ENCODE measurements around the gene RCAN2. TPM values are rescaled to one million over a fixed set of nuclear protein-coding genes. Genes with fewer than 3 reads are reported as not detected.
A peak's percentile ranks its signal among the peaks of the same experiment; 100 is the strongest.

The RCAN2 gene
- total RNA-seq, 4 donors from 2014 or later = 46.9 to 289 (median 171) TPM

GRCh38 chr6:46511320-46511719 is 20.1 kb upstream of the RCAN2 start:
- Histone ChIP-seq H3K36me3 (no peaks in the 10 kb centered on the region), H3K4me1 (peaks cover 14 to 62% (median 14%) of the 10 kb centered on the region in 3 donors), H3K4me3 (no peak overlapping the region), H3K9me3 (no peaks in the 10 kb centered on the region), H3K27ac (peak overlapping the region; percentile 30 to 66 (median 55)), H3K27me3 (no peaks in the 10 kb centered on the region)
- no peak for ATAC-seq
- no peak for TF ChIP-seq POLR2A (IDR thresholded peaks at IDR 0.05)
- no peak for TF ChIP-seq POLR2AphosphoS5 (IDR thresholded peaks at IDR 0.05)
- TF ChIP-seq, protein P1, sequence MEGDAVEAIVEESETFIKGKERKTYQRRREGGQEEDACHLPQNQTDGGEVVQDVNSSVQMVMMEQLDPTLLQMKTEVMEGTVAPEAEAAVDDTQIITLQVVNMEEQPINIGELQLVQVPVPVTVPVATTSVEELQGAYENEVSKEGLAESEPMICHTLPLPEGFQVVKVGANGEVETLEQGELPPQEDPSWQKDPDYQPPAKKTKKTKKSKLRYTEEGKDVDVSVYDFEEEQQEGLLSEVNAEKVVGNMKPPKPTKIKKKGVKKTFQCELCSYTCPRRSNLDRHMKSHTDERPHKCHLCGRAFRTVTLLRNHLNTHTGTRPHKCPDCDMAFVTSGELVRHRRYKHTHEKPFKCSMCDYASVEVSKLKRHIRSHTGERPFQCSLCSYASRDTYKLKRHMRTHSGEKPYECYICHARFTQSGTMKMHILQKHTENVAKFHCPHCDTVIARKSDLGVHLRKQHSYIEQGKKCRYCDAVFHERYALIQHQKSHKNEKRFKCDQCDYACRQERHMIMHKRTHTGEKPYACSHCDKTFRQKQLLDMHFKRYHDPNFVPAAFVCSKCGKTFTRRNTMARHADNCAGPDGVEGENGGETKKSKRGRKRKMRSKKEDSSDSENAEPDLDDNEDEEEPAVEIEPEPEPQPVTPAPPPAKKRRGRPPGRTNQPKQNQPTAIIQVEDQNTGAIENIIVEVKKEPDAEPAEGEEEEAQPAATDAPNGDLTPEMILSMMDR (IDR thresholded peaks at IDR 0.05) = no peak
- TF ChIP-seq EP300 (IDR thresholded peaks at IDR 0.05) = no peak
- 76 to 100% methylated on average over 3 of the region's 7 CpGs for WGBS, 2 donors (ENCODE audit: low coverage in 1 of 2)

- H3K27ac ChIP-seq = peak overlapping the region; percentile 30 to 81 (median 55)
- H3K4me3 ChIP-seq = no peak overlapping the region
- no peak for ATAC-seq
- no peaks in the 10 kb centered on the region for H3K9me3 ChIP-seq
- TF ChIP-seq POLR2A (IDR thresholded peaks at IDR 0.05) (no peak), POLR2AphosphoS5 (IDR thresholded peaks at IDR 0.05) (peak; percentile 10), EP300 (IDR thresholded peaks at IDR 0.05) (no peak)
- peaks cover 14 to 66% (median 14%) of the 10 kb centered on the region in 3 donors for H3K4me1 ChIP-seq
- no peaks in the 10 kb centered on the region for H3K27me3 ChIP-seq
- no peaks in the 10 kb centered on the region for H3K36me3 ChIP-seq
These were observed 19.4 kb upstream of the RCAN2 start for GRCh38 chr6:46510651-46511050.

GRCh38 chr6:46509981-46510510 is 18.8 kb upstream of the RCAN2 start:
- no peak for TF ChIP-seq POLR2AphosphoS5 (IDR thresholded peaks at IDR 0.05)
- no peak for TF ChIP-seq POLR2A (IDR thresholded peaks at IDR 0.05)
- no peak for TF ChIP-seq EP300 (IDR thresholded peaks at IDR 0.05)
- TF ChIP-seq, protein P1 (IDR thresholded peaks at IDR 0.05) = no peak
- no peaks in the 10 kb centered on the region for H3K36me3 ChIP-seq
- 44 to 63% methylated on average over 3 to 4 of the region's 4 CpGs for WGBS, 2 donors (ENCODE audit: low coverage in 1 of 2)
- no peak for ATAC-seq
- H3K9me3 ChIP-seq = no peaks in the 10 kb centered on the region
- peaks cover 14 to 73% (median 14%) of the 10 kb centered on the region in 3 donors for H3K4me1 ChIP-seq
- H3K27ac ChIP-seq = peak overlapping the region; percentile 30 to 81 (median 55)
- no peak overlapping the region for H3K4me3 ChIP-seq
- no peaks in the 10 kb centered on the region for H3K27me3 ChIP-seq

DNA sequence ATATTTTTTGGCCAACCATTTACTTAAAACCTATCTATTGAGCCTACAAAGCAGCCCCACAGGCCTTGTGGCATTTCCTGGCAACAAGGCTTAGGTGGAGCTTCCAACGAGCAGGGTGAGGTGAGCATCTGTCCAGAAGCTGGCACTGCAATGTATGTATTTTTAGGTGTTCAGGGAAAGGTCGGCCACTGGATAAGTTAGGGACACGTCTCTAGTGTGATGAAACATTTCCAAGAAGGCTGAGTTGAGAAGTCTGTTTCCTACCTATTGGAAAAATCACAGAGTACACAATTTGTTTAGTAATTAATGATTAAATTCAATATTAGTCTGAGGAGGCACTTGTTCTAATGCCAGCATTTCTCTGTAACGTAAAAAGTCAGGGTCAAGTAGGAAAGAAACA is 17.8 kb upstream of the RCAN2 start:
- TF ChIP-seq POLR2A (IDR thresholded peaks at IDR 0.05) (no peak), POLR2AphosphoS5 (IDR thresholded peaks at IDR 0.05) (peak; percentile 12), EP300 (IDR thresholded peaks at IDR 0.05) (no peak)
- TF ChIP-seq, protein P1 (IDR thresholded peaks at IDR 0.05) = no peak
- Histone ChIP-seq H3K27ac (peak overlapping the region in 3 of 4 donors; percentile 31 to 81 (median 65)), H3K27me3 (no peaks in the 10 kb centered on the region), H3K9me3 (no peaks in the 10 kb centered on the region), H3K36me3 (no peaks in the 10 kb centered on the region), H3K4me1 (peaks cover 14 to 82% (median 14%) of the 10 kb centered on the region in 3 donors), H3K4me3 (no peak overlapping the region)
- no peak for ATAC-seq
- WGBS, 2 donors (ENCODE audit: low coverage in 1 of 2) = 32 to 36% methylated on average over 4 of the region's 4 CpGs

DNA sequence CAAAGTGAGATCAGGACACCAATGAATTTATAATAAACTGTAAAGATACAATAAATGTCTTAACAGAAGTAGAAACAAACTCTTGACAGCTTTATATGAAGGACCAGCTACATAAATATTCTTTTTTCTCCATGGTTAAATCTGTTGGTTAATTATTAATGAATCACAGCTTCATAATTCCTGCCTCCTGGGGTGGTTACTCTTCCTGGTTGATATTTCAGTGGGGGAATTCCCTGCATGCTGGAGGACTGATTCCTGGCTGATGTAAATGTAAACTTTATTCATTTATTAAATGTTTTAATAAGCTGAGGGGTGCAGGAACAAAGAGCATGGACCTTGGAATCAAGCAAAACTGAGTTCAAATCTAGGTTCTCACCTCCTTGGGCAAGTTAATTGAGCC is 16.2 kb upstream of the RCAN2 start:
- no peak for ATAC-seq
- no peaks in the 10 kb centered on the region for H3K9me3 ChIP-seq
- no peak overlapping the region for H3K4me3 ChIP-seq
- peaks cover 10 to 84% (median 14%) of the 10 kb centered on the region in 3 donors for H3K4me1 ChIP-seq
- no peak for TF ChIP-seq POLR2AphosphoS5 (IDR thresholded peaks at IDR 0.05)
- TF ChIP-seq, protein P1 (IDR thresholded peaks at IDR 0.05) = no peak
- no peak for TF ChIP-seq POLR2A (IDR thresholded peaks at IDR 0.05)
- TF ChIP-seq EP300 (IDR thresholded peaks at IDR 0.05) = no peak
- peak overlapping the region in 2 of 4 donors; percentile 34 to 65 for H3K27ac ChIP-seq
- H3K36me3 ChIP-seq = no peaks in the 10 kb centered on the region
- H3K27me3 ChIP-seq = no peaks in the 10 kb centered on the region

All from gastroesophageal sphincter (tissue), 4 donors.